ENCODE results near the gene ABCA2. TPM values are rescaled to one million over a fixed set of nuclear protein-coding genes. Genes with fewer than 3 reads are reported as not detected.
"Not testable (repeated sequence)": the region's sequence is repeated elsewhere in the genome, so short reads cannot be mapped to it uniquely, and the experiment has no call there.

Gene ABCA2
- total RNA-seq, 2 donors from 2014 or later, result 17.8 to 21.9 TPM

- no peak for DNase-seq (ENCODE audit: low spot score in 2 of 2)
- ATAC-seq, result no peak
- H3K9me3 Mint-ChIP-seq, result no peaks in the 10 kb centered on the region
- H3K27ac Mint-ChIP-seq, result no peak overlapping the region
- H3K36me3 Mint-ChIP-seq, result no peaks in the 10 kb centered on the region
These were observed 38.2 kb upstream of the ABCA2 start for GRCh38 chr9:137066096-137066861.

- DNase-seq (ENCODE audit: low spot score in 2 of 2), result no peak
- Mint-ChIP-seq H3K27ac (no peak overlapping the region), H3K9me3 (no peaks in the 10 kb centered on the region), H3K36me3 (no peaks in the 10 kb centered on the region)
- ATAC-seq, result no peak
These were observed 37.4 kb upstream of the ABCA2 start for GRCh38 chr9:137065336-137065967.

GRCh38 chr9:137064880-137065164 is 36.8 kb upstream of the ABCA2 start:
- Mint-ChIP-seq H3K9me3 (no peaks in the 10 kb centered on the region), H3K27ac (no peak overlapping the region), H3K36me3 (no peaks in the 10 kb centered on the region)
- ATAC-seq (no peak), DNase-seq (ENCODE audit: low spot score in 2 of 2) (no peak)

- no peaks in the 10 kb centered on the region for H3K9me3 Mint-ChIP-seq
- no peaks in the 10 kb centered on the region for H3K36me3 Mint-ChIP-seq
- peak in 1 of 2 donors; percentile 78 for DNase-seq (ENCODE audit: low spot score in 2 of 2)
- ATAC-seq, result peak in 1 of 2 donors; percentile 31
- H3K27ac Mint-ChIP-seq, result no peak overlapping the region
These were observed 36.2 kb upstream of the ABCA2 start for GRCh38 chr9:137064027-137064879.

DNA sequence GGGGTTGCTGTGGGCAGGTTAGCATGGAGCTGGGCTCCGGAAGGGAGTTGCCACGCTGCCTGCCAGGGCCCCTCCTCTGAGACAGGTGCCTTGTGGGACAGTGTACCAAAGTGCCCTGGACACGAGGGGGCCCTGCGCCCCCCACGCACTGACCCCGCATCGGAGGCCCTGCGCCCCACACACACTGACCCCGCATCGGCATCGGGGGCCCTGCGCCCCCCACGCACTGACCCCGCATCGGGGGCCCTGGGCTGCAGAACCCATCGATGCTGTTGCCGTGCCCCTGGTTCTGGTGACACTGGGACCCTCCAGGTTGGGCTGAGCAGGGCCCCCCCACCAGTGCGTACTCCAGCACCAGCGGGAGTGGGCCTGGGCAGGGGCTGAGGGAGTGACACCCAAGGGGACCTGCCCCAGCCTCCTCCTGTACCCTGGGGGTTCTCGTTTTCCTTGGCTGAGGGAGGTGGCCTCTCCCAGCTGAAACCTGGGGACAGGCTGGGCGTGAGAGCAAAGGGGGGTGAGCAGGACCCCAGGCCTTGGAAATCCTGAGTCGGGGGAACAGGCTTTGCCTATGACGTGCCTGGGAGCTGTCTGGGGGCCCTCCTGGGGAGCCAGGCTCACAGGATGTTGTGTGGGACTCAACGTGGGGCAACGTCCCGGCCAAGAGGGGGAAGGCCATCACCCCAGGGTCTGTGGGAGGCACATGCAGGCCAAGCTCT is 35.4 kb upstream of the ABCA2 start:
- DNase-seq (ENCODE audit: low spot score in 2 of 2) (no peak), ATAC-seq (no peak)
- H3K9me3 Mint-ChIP-seq, result no peaks in the 10 kb centered on the region
- no peaks in the 10 kb centered on the region for H3K36me3 Mint-ChIP-seq
- no peak overlapping the region for H3K27ac Mint-ChIP-seq

DNA sequence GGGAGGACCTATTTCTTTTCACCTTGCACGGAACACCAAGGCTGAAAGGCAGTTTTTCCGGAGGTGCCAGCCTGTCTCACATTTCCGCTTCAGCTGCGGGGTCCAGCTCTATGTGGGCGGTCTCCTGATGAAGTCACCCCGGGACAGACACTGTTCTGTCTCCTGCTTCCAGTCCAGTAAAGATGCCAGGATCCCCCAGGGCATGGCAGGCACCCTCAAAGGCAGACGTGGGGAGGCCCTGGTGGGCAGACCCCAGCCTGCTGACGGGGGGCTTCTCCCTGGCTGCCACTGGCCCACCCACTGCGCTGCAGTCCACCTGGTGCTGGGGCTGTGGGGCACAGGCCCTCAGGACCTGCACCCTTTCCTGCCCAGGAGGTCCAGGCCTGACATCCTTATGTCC is 34.8 kb upstream of the ABCA2 start:
- not testable (repeated sequence) for DNase-seq (ENCODE audit: low spot score in 2 of 2); H3K9me3 Mint-ChIP-seq; H3K27ac Mint-ChIP-seq; H3K36me3 Mint-ChIP-seq; ATAC-seq

DNA sequence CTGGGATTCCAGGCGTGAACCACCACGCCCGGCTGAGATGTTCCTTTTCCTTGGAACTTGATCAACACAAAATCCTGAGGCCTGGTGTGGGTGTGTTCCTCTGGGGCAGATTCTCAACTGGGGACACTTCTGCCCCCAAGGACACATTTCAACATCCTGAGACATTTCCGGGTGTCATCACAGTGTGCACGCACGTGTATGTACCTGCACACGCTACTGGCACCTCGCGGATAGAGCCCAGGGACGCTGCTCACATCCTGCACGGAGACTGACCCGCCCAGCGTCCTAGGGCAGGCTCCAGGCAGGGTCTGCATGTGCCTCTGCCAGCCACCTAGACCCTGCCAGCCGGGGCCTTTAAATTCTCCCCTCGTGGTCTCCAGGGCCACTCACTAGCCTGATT is 34.3 kb upstream of the ABCA2 start:
- ATAC-seq, result no peak

GRCh38 chr9:137058521-137059234 is 30.6 kb upstream of the ABCA2 start:
- Mint-ChIP-seq H3K27ac (no peak overlapping the region), H3K9me3 (no peaks in the 10 kb centered on the region), H3K36me3 (no peaks in the 10 kb centered on the region)
- DNase-seq (ENCODE audit: low spot score in 2 of 2), result no peak
- no peak for ATAC-seq

More for the DNA sequence above, 34.3 kb upstream of the ABCA2 start:
- peak overlapping the region in 1 of 2 donors; percentile 17 for H3K27ac Mint-ChIP-seq
- no peaks in the 10 kb centered on the region for H3K9me3 Mint-ChIP-seq
- no peak for DNase-seq (ENCODE audit: low spot score in 2 of 2)
- no peaks in the 10 kb centered on the region for H3K36me3 Mint-ChIP-seq

DNA sequence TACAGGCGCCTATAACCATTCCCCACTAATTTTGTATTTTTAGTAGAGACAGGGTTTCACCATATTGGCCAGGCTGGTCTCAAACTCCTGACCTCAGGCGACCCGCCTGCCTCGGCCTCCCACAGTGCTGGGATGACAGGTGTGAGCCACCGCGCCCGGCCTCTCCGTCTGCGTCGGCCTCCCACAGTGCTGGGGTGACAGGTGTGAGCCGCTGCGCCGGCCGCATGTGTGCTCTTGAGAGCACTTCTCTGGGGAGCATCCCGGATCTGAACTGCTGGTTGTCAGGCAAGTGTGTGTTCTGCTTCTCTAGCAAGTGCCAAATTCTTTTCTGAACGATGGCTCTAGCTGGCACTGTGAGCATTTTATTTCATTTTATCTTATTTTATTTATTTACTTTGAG is 29.5 kb upstream of the ABCA2 start:
- ATAC-seq, result no peak
- H3K36me3 Mint-ChIP-seq, result no peaks in the 10 kb centered on the region

DNA sequence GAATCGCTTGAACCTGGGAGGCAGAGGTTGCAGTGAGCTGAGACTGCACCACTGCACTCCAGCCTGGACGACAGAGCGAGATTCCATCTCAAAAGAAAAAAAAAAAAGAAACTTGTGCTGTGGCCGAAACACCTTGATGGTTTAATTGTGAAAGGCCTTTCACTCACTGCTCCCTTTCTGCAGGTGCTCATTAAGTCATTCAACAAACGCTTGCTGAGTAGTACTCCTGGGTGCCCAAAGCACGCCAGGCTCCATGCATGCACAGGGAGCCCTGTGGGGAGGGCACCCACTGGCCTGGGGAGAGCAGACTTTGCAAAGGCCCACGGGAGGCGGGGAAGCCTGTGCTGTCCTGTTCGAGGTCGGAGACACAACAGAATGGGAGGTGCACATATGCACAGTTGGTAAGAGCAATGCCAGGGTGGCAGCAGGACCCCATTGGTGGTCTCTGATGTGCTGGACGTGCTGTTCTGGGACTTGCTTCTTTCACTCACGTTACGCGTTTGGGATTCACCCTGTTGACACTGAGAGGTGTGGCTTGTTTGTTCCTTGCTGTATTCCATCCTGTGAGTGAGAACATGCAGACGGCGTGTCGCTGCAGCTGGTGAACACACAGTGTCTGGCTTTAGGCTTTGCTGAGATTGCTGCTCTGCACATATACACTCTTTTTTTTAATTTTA is 28.8 kb upstream of the ABCA2 start:
- DNase-seq (ENCODE audit: low spot score in 2 of 2), result no peak
- H3K9me3 Mint-ChIP-seq, result no peaks in the 10 kb centered on the region
- H3K36me3 Mint-ChIP-seq, result no peaks in the 10 kb centered on the region
- H3K27ac Mint-ChIP-seq, result no peak overlapping the region
- no peak for ATAC-seq

More for the DNA sequence above, 29.5 kb upstream of the ABCA2 start:
- Mint-ChIP-seq H3K27ac (no peak overlapping the region), H3K9me3 (no peaks in the 10 kb centered on the region)
- DNase-seq (ENCODE audit: low spot score in 2 of 2), result no peak

GRCh38 chr9:137055385-137056364 is 27.6 kb upstream of the ABCA2 start:
- no peak for DNase-seq (ENCODE audit: low spot score in 2 of 2)
- no peak overlapping the region for H3K27ac Mint-ChIP-seq
- no peaks in the 10 kb centered on the region for H3K9me3 Mint-ChIP-seq
- H3K36me3 Mint-ChIP-seq, result no peaks in the 10 kb centered on the region
- no peak for ATAC-seq

DNA sequence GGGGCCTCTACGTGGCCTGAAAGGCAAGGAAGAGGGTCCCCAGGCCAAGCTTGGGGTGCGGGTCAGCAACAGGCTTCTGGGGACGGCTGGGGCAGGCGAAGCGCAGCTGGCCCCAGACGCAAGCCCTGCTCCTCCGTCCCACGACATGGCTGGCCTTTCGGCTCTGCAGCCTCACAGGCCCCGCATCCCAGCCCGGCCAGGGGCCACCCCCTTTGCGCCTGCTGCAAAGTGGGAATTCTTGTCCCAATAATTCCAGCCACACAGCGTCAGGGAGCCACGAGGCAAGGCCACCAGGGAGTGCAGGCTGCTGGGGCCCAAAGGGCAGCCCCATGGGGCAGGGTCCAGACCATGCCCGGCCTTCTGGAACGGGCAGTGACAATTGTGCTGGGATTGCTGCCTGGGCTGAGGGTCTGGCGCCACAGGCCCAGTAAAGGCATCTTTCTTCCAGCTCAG is 26.9 kb upstream of the ABCA2 start:
- ATAC-seq, result no peak
- H3K36me3 Mint-ChIP-seq, result no peaks in the 10 kb centered on the region

GRCh38 chr9:137053944-137054931 is 26.2 kb upstream of the ABCA2 start, which contains the start of gene ENTPD2:
TSS of gene ENTPD2 (minus strand) at chr9:137054061. CDS start at chr9:137053997, 64 bp downstream.
- peak; percentile 66 to 71 for ATAC-seq
- Mint-ChIP-seq H3K36me3 (no peaks in the 10 kb centered on the region), H3K27ac (no peak within 1 kb of the TSS), H3K9me3 (no peaks in the 10 kb centered on the region)
- no peak for DNase-seq (ENCODE audit: low spot score in 2 of 2)

More for the DNA sequence above, 26.9 kb upstream of the ABCA2 start:
- DNase-seq (ENCODE audit: low spot score in 2 of 2), result no peak
- Mint-ChIP-seq H3K27ac (no peak overlapping the region), H3K9me3 (no peaks in the 10 kb centered on the region)
